ENCODE data around the gene MMRN1.

The MMRN1 gene

DNA sequence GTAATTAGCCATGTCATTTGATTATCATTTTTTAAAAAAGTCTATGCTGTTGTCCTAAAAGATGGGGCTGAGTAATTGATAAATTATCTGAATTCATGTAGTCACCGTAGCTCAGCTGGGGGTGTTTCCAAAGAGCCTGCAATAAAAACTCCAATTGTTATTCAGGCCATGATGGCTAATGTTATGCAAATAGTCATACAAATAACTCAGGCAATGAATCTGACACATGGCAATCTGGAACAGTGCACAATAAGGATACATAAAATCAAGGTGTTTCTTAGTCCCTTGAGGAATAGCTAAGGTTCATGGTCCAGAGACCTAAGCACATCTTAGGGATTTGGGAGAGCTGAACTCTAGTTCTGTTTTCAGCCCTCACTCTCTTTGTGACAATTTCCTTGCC, 15.2 kb downstream of the MMRN1 start:
- no peak for TF ChIP-seq CTCF (conservative IDR thresholded peaks at IDR 0.05; ENCODE audit: low read length)
- DNase-seq (ENCODE audit: low read depth): no peak
- H3K4me3 ChIP-seq (ENCODE audit: low read length): no peak overlapping the region

DNA sequence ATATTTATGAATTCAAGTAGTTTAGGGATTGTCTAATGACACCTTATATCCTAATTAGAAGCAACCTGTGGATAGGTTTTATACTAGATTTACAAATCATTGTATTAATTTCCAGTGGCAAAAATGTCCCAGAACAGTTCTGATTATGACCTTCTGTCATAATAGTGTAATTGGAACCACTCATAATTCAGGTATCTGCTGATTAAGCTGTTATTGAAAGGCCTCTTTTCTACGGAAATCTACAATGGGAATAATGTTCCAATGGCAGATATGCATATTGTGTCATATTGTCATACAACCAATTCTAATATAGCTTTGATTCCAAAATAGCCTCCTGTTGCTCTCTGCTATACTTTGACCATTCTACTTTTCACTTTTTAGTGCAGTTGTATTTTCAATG, 19.0 kb downstream of the MMRN1 start:
- TF ChIP-seq CTCF (conservative IDR thresholded peaks at IDR 0.05; ENCODE audit: low read length): no peak
- DNase-seq (ENCODE audit: low read depth): no peak
- no peak overlapping the region for H3K4me3 ChIP-seq (ENCODE audit: low read length)

DNA sequence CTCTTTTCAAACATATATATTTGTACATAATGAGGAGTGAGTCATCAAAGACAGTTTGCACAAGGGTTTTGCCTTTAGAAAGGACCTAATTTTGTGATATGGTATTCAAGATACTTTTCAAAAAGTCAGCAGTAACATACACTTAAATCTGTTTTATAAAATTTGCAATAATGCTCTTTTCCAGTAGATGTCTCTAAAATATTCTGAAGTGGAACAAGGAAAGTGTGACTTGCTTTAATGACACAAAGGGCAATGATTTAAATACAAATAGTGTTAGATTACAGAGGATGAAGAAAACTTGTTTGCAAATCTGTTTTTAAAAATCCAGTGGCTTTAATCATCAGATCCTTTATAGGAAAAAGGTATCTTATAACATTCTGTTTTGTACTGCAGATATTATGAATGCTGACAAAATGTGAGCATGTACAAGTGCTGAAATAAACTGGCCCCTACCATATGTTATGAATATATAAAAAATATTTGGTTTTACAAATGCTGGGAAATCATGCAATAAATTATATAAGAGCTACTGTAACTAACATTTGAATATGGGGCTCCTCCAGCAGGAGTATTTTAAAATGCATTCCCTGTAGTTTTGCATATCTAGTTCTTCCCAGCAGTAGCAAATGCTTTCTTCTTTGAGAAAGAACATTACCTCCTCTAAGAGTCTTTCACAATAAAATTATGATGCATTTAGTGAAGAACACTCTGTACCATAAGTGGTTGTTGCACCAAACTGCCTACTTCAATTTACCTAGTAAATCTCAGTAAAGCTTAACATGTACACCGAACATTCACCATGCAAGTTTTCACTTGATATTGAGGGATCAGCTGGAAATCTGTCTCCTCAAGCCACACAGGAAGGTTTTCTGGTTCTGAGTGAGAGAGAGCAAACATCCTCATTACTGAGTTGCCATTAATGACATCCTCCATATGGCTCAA, 20.2 kb downstream of the MMRN1 start:
- H3K4me3 ChIP-seq (ENCODE audit: low read length): no peak overlapping the region
- no peak for TF ChIP-seq CTCF (conservative IDR thresholded peaks at IDR 0.05; ENCODE audit: low read length)
- no peak for DNase-seq (ENCODE audit: low read depth)

DNA sequence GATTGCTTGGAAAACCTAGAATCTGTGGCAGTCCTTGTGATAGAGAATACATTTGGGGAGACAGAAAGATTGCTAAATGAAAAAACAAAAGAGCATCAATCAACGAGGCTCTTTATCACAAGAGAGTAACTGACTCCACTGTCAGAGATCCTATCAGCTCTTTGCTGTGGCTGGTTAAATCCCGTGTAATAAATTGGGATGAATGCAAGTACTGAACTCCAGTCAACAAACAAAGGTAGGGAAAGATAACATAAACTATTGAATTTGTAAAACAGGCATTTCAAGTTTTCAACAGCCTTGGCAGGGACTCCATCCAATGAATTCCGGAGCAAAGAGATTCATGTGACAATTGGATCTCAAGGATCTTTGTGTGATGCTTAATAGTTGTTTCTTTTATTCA, 21.3 kb downstream of the MMRN1 start:
- no peak for DNase-seq (ENCODE audit: low read depth)
- no peak for TF ChIP-seq CTCF (conservative IDR thresholded peaks at IDR 0.05; ENCODE audit: low read length)

GRCh38 chr4:89922848-89923416, 28.3 kb downstream of the MMRN1 start:
- no peak overlapping the region for H3K4me3 ChIP-seq (ENCODE audit: low read length)
- no peak for DNase-seq (ENCODE audit: low read depth)
- TF ChIP-seq CTCF (conservative IDR thresholded peaks at IDR 0.05; ENCODE audit: low read length): no peak

More for the DNA sequence above, 21.3 kb downstream of the MMRN1 start:
- no peak overlapping the region for H3K4me3 ChIP-seq (ENCODE audit: low read length)

DNA sequence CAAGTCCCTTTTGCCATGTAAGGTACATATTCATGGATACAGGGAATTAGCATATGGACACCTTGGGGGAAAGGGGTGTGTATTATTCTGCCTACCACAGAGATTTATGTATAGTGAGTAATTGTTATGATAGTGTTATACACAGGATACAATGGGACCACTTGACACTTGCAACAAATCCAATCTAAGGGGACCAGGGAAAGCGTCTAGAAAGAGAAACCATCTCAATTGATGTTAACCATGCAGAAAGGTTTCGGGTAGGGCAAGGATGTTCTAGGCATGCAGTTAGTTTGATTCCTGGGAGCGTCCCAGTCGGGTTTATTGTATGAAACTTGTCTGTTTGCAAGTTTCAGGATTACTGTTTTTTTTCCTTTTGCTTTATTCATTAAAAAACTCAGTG, 34.2 kb downstream of the MMRN1 start:
- TF ChIP-seq CTCF (conservative IDR thresholded peaks at IDR 0.05; ENCODE audit: low read length): no peak
- H3K4me3 ChIP-seq (ENCODE audit: low read length): no peak overlapping the region
- DNase-seq (ENCODE audit: low read depth): no peak
